Activated naive CD4-positive, alpha-beta T cell treated with anti-CD3 and anti-CD28 coated beads, Interleukin-2, amount 50 U/mL, for 24 hours (primary cell): ENCODE measurements around the gene LTBP2.

Source experiments
- H3K27ac Mint-ChIP-seq: one replicate; pipeline ENCODE4 v1.8.0; 2021; ENCODE audit warnings: mild to moderate bottlenecking, mixed read lengths
- H3K27me3 Mint-ChIP-seq: one replicate; pipeline ENCODE4 v1.8.0; 2021; ENCODE audit warnings: mixed read lengths
- H3K36me3 Mint-ChIP-seq: one replicate; pipeline ENCODE4 v1.8.0; 2021; ENCODE audit warnings: mixed read lengths
- H3K4me1 Mint-ChIP-seq: one replicate; pipeline ENCODE4 v1.8.0; 2021; ENCODE audit warnings: mixed read lengths
- H3K4me3 Mint-ChIP-seq: one replicate; pipeline ENCODE4 v1.8.0; 2021; ENCODE audit warnings: mild to moderate bottlenecking, mixed read lengths
- H3K9me3 Mint-ChIP-seq: one replicate; pipeline ENCODE4 v1.8.0; 2021; ENCODE audit warnings: mixed read lengths

LTBP2 gene

GRCh38 chr14:74647061-74647677 is 35.1 kb upstream of the LTBP2 start:
- Mint-ChIP-seq H3K36me3 (no peaks in the 10 kb centered on the region), H3K4me1 (peaks cover 8% of the 10 kb centered on the region), H3K27me3 (no peaks in the 10 kb centered on the region), H3K27ac (no peak overlapping the region), H3K4me3 (no peak overlapping the region), H3K9me3 (no peaks in the 10 kb centered on the region)

DNA sequence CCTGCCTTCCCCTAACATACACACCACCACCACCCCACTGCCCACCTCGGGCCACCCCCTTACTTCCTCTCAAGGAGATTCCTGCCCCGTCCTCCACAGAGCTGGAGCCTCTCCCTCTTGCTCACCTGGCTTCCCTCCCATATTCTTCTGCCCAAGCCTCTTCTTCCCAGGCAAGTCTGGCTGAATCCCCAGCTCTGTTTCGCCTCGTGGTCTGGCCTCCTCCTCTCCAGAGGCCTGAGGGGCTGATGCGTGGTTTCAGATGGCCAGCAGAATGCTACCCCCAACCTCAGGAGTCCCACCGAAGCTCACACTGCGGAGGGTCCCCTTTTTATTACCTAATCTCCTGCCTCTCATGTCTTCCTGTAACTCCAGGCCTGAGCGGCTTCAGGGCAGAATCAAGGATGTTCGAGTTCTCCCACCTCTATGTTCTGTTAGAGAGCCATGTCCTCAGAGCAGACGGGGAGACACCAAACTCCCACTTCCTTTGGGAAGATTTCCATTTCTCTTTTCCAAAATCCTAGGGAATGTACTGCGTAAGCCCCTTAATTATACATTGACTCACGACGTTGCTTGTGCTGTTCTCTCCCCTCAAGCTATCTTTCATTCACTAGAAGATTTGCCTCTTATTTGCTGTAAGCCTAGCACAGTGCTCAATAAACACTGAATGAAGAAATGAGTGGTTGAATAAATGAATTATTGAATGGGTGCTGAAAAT is 33.9 kb upstream of the LTBP2 start:
- no peak overlapping the region for H3K27ac Mint-ChIP-seq
- H3K4me1 Mint-ChIP-seq: no peaks in the 10 kb centered on the region
- H3K4me3 Mint-ChIP-seq: no peak overlapping the region
- H3K27me3 Mint-ChIP-seq: no peaks in the 10 kb centered on the region
- H3K9me3 Mint-ChIP-seq: no peaks in the 10 kb centered on the region
- no peaks in the 10 kb centered on the region for H3K36me3 Mint-ChIP-seq

DNA sequence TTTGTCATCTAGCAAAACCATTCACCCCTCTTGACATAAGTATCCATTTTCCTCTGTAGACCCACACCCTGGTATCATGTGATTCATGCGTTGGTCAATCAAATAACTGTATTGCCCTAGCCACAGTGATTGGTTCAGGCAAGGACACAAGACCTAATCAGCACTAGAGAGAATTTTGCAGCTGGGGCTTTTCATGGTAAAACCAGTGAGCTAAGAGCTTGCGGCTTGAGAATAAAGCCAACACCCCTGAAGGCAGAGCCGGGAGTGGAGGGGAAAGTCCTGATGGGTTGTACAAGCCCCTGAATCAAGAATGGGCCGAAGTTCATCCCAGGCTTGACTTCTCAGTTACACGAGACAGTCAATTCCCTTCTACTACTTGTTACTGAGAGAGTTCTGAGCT is 33.2 kb upstream of the LTBP2 start:
- no peaks in the 10 kb centered on the region for H3K36me3 Mint-ChIP-seq
- no peaks in the 10 kb centered on the region for H3K9me3 Mint-ChIP-seq
- no peaks in the 10 kb centered on the region for H3K27me3 Mint-ChIP-seq
- H3K4me1 Mint-ChIP-seq: no peaks in the 10 kb centered on the region
- no peak overlapping the region for H3K4me3 Mint-ChIP-seq
- no peak overlapping the region for H3K27ac Mint-ChIP-seq

DNA sequence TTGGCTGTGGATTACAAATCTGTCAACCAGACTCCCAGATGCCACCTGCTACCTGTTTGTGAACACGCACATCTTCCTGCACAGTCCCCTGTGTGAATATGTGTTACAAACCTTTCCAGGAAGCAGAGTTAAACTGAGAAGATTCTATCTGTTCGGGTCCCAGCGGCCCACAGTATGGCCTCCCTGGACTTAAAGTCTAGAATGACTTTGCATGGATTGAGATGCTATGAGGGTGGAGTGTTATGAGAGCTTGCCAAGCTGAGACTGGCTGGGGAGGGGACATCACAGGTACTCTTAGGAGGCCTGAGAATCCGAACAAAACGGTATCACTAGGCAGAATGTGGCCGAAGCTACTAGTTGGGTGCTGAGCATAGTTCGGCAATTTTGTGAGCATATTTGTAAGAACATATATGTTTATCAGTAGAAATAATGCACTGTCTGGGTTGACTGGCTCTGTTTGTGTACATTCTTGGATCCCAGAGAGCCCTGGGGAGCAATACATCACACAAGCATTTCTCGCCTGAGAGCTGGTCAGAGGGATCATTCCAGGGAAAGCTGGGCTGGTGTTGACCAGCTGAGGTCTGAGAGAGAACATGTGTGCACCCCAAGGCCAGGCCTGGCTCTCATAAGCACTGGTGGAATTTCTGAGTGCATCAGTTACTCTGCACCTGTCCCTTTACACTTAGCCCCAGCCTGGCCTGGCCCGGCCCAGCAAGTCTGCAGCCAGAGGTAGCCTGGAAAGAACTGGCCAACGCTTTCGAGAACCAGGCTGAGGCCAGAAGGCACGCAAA is 29.8 kb upstream of the LTBP2 start:
- no peaks in the 10 kb centered on the region for H3K4me1 Mint-ChIP-seq
- H3K27me3 Mint-ChIP-seq: peaks cover 2% of the 10 kb centered on the region
- no peak overlapping the region for H3K4me3 Mint-ChIP-seq
- no peak overlapping the region for H3K27ac Mint-ChIP-seq
- no peaks in the 10 kb centered on the region for H3K36me3 Mint-ChIP-seq
- no peaks in the 10 kb centered on the region for H3K9me3 Mint-ChIP-seq

DNA sequence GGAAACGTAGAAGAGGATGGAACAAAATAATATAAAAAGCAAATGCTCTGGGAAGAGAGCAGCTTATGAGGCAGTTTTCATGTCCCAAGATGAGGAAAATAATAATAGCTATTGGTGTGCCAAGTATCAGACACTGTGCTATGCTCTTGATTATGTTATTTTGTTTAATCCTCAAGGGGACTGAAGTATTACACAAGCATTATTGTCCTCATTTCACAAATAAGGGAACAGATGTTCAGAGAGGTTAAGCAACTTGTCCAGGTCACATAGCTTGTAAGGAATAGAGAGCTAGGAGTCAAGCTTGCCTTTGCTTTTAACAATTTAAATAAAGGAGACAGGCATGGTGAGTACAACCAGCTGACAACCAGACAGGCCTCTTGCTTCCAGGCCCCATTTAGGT is 26.9 kb upstream of the LTBP2 start:
- no peaks in the 10 kb centered on the region for H3K36me3 Mint-ChIP-seq
- H3K4me1 Mint-ChIP-seq: no peaks in the 10 kb centered on the region
- no peaks in the 10 kb centered on the region for H3K9me3 Mint-ChIP-seq
- peaks cover 2% of the 10 kb centered on the region for H3K27me3 Mint-ChIP-seq
- H3K27ac Mint-ChIP-seq: no peak overlapping the region
- no peak overlapping the region for H3K4me3 Mint-ChIP-seq

GRCh38 chr14:74638066-74638465 is 26.0 kb upstream of the LTBP2 start:
- H3K36me3 Mint-ChIP-seq: no peaks in the 10 kb centered on the region
- no peak overlapping the region for H3K27ac Mint-ChIP-seq
- no peak overlapping the region for H3K4me3 Mint-ChIP-seq
- H3K27me3 Mint-ChIP-seq: peaks cover 2% of the 10 kb centered on the region
- H3K4me1 Mint-ChIP-seq: no peaks in the 10 kb centered on the region
- H3K9me3 Mint-ChIP-seq: no peaks in the 10 kb centered on the region

- Mint-ChIP-seq H3K27ac (no peak overlapping the region), H3K9me3 (no peaks in the 10 kb centered on the region), H3K27me3 (peaks cover 2% of the 10 kb centered on the region), H3K4me3 (no peak overlapping the region), H3K36me3 (no peaks in the 10 kb centered on the region), H3K4me1 (no peaks in the 10 kb centered on the region)
Observed at GRCh38 chr14:74637178-74637550, 25.1 kb upstream of the LTBP2 start.

DNA sequence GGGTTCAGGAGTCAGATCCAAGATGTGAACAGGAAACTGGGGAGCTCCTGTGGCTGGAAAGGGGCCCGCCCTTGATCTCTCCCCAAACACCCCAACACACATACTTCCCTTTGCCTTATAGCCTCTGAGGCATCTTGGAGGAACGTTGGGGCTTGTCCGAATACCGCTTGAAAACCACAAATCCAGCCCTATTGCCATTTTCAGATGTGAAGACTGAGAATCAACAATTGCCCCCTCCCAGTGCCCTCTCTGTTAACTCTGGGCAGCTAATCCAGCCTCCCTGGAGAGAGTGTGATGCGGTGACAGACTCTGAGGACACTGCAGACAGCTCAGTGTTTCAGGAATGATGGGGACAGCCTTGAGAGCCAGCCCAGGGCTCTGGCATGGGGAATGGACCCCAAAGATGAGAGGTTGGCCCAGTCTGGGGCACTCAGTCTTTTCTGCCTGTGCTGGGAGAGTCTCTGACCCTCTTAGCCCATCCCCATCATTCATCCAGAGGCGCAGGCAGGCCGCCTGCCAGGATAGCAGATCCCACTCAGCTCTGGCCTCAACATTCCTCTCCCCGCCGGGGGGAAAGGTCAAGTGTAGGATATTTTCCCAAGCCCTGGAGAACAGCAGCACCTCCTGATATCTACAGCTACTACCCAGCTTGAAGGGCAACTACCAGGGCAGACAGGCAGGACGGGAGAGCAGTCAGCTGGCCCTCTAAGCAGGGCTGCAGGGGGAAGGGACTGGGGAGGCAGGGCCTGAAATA is 24.6 kb upstream of the LTBP2 start:
- H3K4me3 Mint-ChIP-seq: no peak overlapping the region
- no peaks in the 10 kb centered on the region for H3K9me3 Mint-ChIP-seq
- H3K36me3 Mint-ChIP-seq: no peaks in the 10 kb centered on the region
- H3K4me1 Mint-ChIP-seq: no peaks in the 10 kb centered on the region
- H3K27me3 Mint-ChIP-seq: peaks cover 2% of the 10 kb centered on the region
- H3K27ac Mint-ChIP-seq: no peak overlapping the region

DNA sequence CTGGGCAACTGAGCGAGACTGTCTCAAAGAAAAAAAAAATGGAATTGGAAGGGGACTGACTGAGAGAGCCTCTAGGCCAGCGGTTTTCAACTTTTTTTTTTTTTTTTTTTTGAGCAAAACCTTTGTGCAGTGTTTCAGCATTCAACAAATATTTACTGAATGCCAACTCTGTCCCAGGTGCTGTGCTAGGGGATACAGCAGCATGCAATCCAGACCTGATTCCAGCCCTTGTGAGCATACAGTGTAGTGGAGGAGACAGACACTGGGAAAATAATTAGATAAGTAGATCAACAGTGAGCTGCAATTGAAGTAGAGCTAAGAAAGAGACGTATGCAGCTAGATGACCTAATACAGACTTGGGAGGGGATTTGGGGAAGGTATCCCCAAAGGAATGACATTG is 23.8 kb upstream of the LTBP2 start:
- Mint-ChIP-seq H3K4me1 (no peaks in the 10 kb centered on the region), H3K27ac (peak overlapping the region; percentile 10), H3K36me3 (no peaks in the 10 kb centered on the region), H3K4me3 (no peak overlapping the region), H3K27me3 (peaks cover 2% of the 10 kb centered on the region), H3K9me3 (no peaks in the 10 kb centered on the region)

GRCh38 chr14:74634964-74635363 is 22.9 kb upstream of the LTBP2 start:
- Mint-ChIP-seq H3K4me3 (no peak overlapping the region), H3K27me3 (peaks cover 2% of the 10 kb centered on the region), H3K36me3 (no peaks in the 10 kb centered on the region), H3K4me1 (no peaks in the 10 kb centered on the region), H3K9me3 (no peaks in the 10 kb centered on the region), H3K27ac (no peak overlapping the region)

DNA sequence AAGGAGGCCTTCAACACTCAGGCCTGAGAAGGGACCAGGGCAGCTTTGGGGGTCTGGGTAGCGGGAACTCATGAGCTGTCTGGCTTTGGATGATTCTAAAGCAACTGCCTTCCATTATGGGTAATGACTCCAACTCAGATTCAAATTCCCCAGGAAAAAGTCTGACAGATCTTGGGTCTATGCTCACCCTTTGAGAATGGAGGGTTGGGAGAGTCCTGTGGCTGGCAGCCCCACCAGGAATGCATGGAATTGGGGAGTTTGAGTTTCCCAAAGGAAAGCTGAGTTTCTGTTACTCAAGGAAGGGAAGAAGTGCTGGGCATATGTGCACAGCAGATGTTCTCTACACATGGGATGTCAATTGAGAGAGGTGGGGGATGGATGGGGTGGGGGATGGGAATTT is 22.4 kb upstream of the LTBP2 start:
- no peaks in the 10 kb centered on the region for H3K4me1 Mint-ChIP-seq
- H3K36me3 Mint-ChIP-seq: no peaks in the 10 kb centered on the region
- H3K4me3 Mint-ChIP-seq: no peak overlapping the region
- no peaks in the 10 kb centered on the region for H3K9me3 Mint-ChIP-seq
- no peak overlapping the region for H3K27ac Mint-ChIP-seq
- H3K27me3 Mint-ChIP-seq: peaks cover 2% of the 10 kb centered on the region

DNA sequence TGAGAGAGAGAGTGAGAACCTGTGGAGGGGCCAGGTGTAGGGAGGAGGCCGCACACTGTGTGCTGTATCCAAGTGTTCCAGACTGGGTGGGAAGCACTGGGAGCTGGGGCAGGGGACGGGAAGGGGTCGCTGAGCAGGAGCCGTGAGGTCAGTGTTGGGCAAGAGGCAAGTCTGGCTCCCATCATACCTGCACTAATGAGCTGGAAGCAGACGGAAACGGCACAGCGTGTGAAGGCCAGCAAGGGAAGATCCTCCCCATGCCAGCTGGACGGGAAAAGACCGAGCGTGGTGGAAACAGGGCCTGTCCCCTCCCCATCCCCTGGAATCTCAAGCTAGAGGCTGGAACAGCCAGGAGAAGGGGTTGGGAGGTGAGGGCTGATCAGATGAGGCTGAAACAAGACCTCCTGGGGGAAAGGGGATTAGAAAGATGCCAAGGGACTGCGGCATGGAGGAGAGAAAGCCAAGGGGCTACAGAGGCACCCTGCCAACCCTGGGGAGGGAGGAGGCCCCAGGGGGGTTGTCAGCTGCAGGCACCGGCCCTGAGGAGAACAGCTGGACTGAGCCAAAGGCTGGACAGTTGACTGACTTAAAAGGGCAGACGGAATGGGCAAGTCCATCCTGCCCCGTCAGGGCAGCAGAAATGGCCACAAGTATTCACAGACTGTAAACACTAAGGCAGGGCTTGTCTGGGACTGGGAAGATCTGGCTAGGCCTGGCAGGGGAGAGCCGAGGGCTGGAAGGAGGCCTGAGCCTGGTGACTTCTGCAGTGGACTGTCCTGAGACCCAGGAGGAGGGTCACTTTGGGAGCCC is 19.0 kb upstream of the LTBP2 start:
- H3K4me1 Mint-ChIP-seq: no peaks in the 10 kb centered on the region
- H3K27me3 Mint-ChIP-seq: no peaks in the 10 kb centered on the region
- H3K4me3 Mint-ChIP-seq: no peak overlapping the region
- no peaks in the 10 kb centered on the region for H3K36me3 Mint-ChIP-seq
- H3K9me3 Mint-ChIP-seq: no peaks in the 10 kb centered on the region
- H3K27ac Mint-ChIP-seq: no peak overlapping the region

- Mint-ChIP-seq H3K4me3 (no peak overlapping the region), H3K27me3 (no peaks in the 10 kb centered on the region), H3K4me1 (no peaks in the 10 kb centered on the region), H3K27ac (no peak overlapping the region), H3K36me3 (no peaks in the 10 kb centered on the region), H3K9me3 (no peaks in the 10 kb centered on the region)
Observed at GRCh38 chr14:74628418-74628817, 16.4 kb upstream of the LTBP2 start.

DNA sequence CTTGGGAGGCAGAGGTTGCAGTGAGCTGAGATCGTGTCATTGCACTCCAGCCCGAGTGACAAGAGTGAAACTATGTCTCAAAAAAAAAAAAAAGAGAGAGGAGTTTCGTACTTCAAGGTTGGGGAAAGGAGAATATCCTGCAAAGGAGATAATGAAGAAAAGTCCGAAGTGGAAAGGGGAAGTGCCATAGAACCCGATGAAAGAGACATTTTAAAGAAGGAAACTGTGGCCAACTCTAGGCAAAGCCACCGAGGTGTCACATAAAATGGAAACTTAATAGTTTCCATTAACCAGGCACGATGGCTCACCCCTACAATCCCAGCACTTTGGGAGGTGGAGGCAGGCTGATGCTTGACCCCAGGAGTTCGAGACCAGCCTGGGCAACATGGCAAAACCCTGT is 15.0 kb upstream of the LTBP2 start:
- Mint-ChIP-seq H3K4me3 (no peak overlapping the region), H3K27me3 (no peaks in the 10 kb centered on the region), H3K4me1 (no peaks in the 10 kb centered on the region), H3K9me3 (no peaks in the 10 kb centered on the region), H3K27ac (no peak overlapping the region), H3K36me3 (no peaks in the 10 kb centered on the region)

- no peak overlapping the region for H3K4me3 Mint-ChIP-seq
- no peaks in the 10 kb centered on the region for H3K27me3 Mint-ChIP-seq
- H3K27ac Mint-ChIP-seq: no peak overlapping the region
- peaks cover 32% of the 10 kb centered on the region for H3K4me1 Mint-ChIP-seq
- no peaks in the 10 kb centered on the region for H3K36me3 Mint-ChIP-seq
- H3K9me3 Mint-ChIP-seq: no peaks in the 10 kb centered on the region
Observed at GRCh38 chr14:74622257-74622656, 10.2 kb upstream of the LTBP2 start.
